K562 (cell line): ENCODE data around the gene RTN4. TPM values are rescaled to one million over a fixed set of nuclear protein-coding genes. Genes with fewer than 3 reads are reported as not detected.

Experiments
- BCL6 ChIP-seq: fragments of 250-450 bp; sonication (Bioruptor Pico); IDR thresholded peaks from 2 replicates; pipeline ENCODE4 v1.4.0; 2020
- BDP1 ChIP-seq: IDR thresholded peaks from 3 replicates; pipeline ENCODE4 v1.6.1; 2011; ENCODE audit not compliant: insufficient read length, insufficient read depth
- DMBX1 ChIP-seq: fragments of 250-450 bp; sonication (Bioruptor Pico); IDR thresholded peaks from 2 replicates; pipeline ENCODE4 v1.8.0; 2022; ENCODE audit warnings: inconsistent platforms, mild to moderate bottlenecking, moderate library complexity, borderline replicate concordance
- EHMT2 ChIP-seq: fragments of 450-650 bp; IDR thresholded peaks from 2 replicates; pipeline ENCODE4 v1.6.1; 2018; ENCODE audit warnings: antibody characterized with exemption
- FOS ChIP-seq: IDR thresholded peaks from 3 replicates; pipeline ENCODE4 v1.6.1; 2011; ENCODE audit not compliant: insufficient read length; ENCODE audit errors: extremely low read depth
- KDM4B ChIP-seq, 2 experiments: fragments of 450-650 bp in 1 of 2; sonication (generic) in 1 of 2; IDR thresholded peaks; 2 replicates each; pipeline ENCODE4 v1.6.1; 2016 to 2017; ENCODE audit warnings: borderline replicate concordance in 2 of 2, antibody characterized with exemption in 1 of 2, low read depth in 1 of 2, mild to moderate bottlenecking in 1 of 2
- LEF1 ChIP-seq: fragments of 450-650 bp; IDR thresholded peaks from 2 replicates; pipeline ENCODE4 v1.6.1; 2016; ENCODE audit warnings: mild to moderate bottlenecking
- MED1 ChIP-seq: sonication (generic); formaldehyde crosslinking; IDR thresholded peaks from 2 replicates; pipeline ENCODE4 v1.8.1; 2023; ENCODE audit warnings: missing genetic modification reagents, borderline replicate concordance
- MEIS2 ChIP-seq: fragments of 450-650 bp; IDR thresholded peaks from 2 replicates; pipeline ENCODE4 v1.6.1; 2014; ENCODE audit warnings: mild to moderate bottlenecking; ENCODE audit not compliant: partially characterized antibody
- MIER1 ChIP-seq: fragments of 450-650 bp; IDR thresholded peaks from 2 replicates; pipeline ENCODE4 v1.6.1; 2016; ENCODE audit warnings: antibody characterized with exemption, mild to moderate bottlenecking, low read depth
- MNT ChIP-seq, 2 experiments: fragments of 450-650 bp; conservative IDR thresholded peaks; 2 replicates each; pipeline ENCODE4 v1.6.1; 2017; ENCODE audit warnings: mild to moderate bottlenecking in 2 of 2, moderate library complexity in 2 of 2
- NCOR1 ChIP-seq: fragments of 450-650 bp; IDR thresholded peaks from 2 replicates; pipeline ENCODE4 v1.6.1; 2016; ENCODE audit warnings: mild to moderate bottlenecking, moderate library complexity
- NFATC3 ChIP-seq: fragments of 450-650 bp; IDR thresholded peaks from 2 replicates; pipeline ENCODE4 v1.6.1; 2017; ENCODE audit warnings: mild to moderate bottlenecking
- POLR2A ChIP-seq: fragments of 450-650 bp; conservative IDR thresholded peaks from 2 replicates; pipeline ENCODE4 v1.6.1; 2016
- POU5F1 ChIP-seq: fragments of 150-350 bp; IDR thresholded peaks from 2 replicates; pipeline ENCODE4 v1.6.1; 2014; ENCODE audit warnings: borderline replicate concordance, low read length, low read depth, mild to moderate bottlenecking; ENCODE audit not compliant: partially characterized antibody
- RBM25 ChIP-seq: fragments of 200-400 bp; formaldehyde crosslinking; IDR thresholded peaks from 2 replicates; pipeline ENCODE4 v1.6.1; 2018; ENCODE audit warnings: low read length, low read depth, moderate library complexity; ENCODE audit not compliant: severe bottlenecking
- RERE ChIP-seq: sonication (generic); formaldehyde crosslinking; IDR thresholded peaks from 2 replicates; pipeline ENCODE4 v1.8.0; 2023; ENCODE audit warnings: missing genetic modification reagents, mild to moderate bottlenecking, borderline replicate concordance
- SIN3B ChIP-seq: fragments of 450-650 bp; IDR thresholded peaks from 2 replicates; pipeline ENCODE4 v1.6.1; 2017; ENCODE audit warnings: low read depth, mild to moderate bottlenecking, moderate library complexity
- TAF9B ChIP-seq: fragments of 450-650 bp; IDR thresholded peaks from 2 replicates; pipeline ENCODE4 v1.6.1; 2018; ENCODE audit warnings: mild to moderate bottlenecking; ENCODE audit not compliant: partially characterized antibody
- YY1 ChIP-seq, 3 experiments: IDR thresholded peaks; 2 replicates each; pipeline ENCODE4 v1.6.1; 2011; ENCODE audit warnings: low read length in 2 of 3, mild to moderate bottlenecking in 2 of 3, moderate library complexity in 2 of 3, borderline replicate concordance in 1 of 3, control low read depth in 1 of 3, low read depth in 1 of 3; ENCODE audit not compliant: insufficient read depth in 3 of 3, insufficient replicate concordance in 2 of 3, control insufficient read depth in 1 of 3, insufficient read length in 1 of 3; ENCODE audit errors: extremely low read depth in 1 of 3
- ZNF124 ChIP-seq: sonication (generic); formaldehyde crosslinking; IDR thresholded peaks from 2 replicates; pipeline ENCODE4 v1.8.1; 2022; ENCODE audit warnings: missing genetic modification reagents
- ZNF445 ChIP-seq: fragments of 250-450 bp; sonication (Bioruptor Pico); IDR thresholded peaks from 2 replicates; pipeline ENCODE4 v1.4.0; 2020; ENCODE audit warnings: low read depth, mild to moderate bottlenecking, moderate library complexity
- ZNF766 ChIP-seq: fragments of 200-800 bp; sonication (Bioruptor generic); conservative IDR thresholded peaks from 2 replicates; pipeline ENCODE4 v1.6.1; 2016; ENCODE audit warnings: missing genetic modification characterization, missing compliant biosample characterization
- polyA plus RNA-seq, 8 experiments: library from polyadenylated mRNA; depleted of rRNA in 4 of 8; stranded (reverse) in 5 of 8; unstranded in 3 of 8; fragments of >200 nt; fragmentation: Nextera tagmentation in 2 of 8; fragmentation: Illumina TruSeq in 1 of 8; extraction: Ambion mirVana in 2 of 8; extraction: Trizol in 1 of 8; gene quantifications; 2 replicates each; pipeline versions ENCODE4 v1.2.1 to v1.2.3, GENCODE V29; 2011 to 2014; ENCODE audit warnings: inconsistent platforms in 1 of 8, missing spikeins in 1 of 8
- total RNA-seq, 7 experiments: library from RNA; depleted of rRNA in 6 of 7; stranded (reverse); fragments of >200 nt in 6 of 7; fragmentation: Illumina TruSeq in 2 of 7; extraction: Trizol in 2 of 7; gene quantifications; 2 replicates each; pipeline versions ENCODE4 v1.2.1 to v1.2.3, GENCODE V29; 2011 to 2021; ENCODE audit warnings: low replicate concordance in 1 of 7

Gene RTN4
- total and polyA plus RNA-seq, 9 of the 15 experiments (the other 6 are each of a cell fraction or from before 2014, with no cell fraction given), result 73.0 to 248 (median 116) TPM

GRCh38 chr2:55056024-55056521 lies 5.8 kb upstream of the RTN4 start (continued):
- TF ChIP-seq RERE (CRISPR knock-in tag) (no peak), SIN3B (no peak), FOS (no peak), RBM25 (no peak), BDP1 (no peak), NFATC3 (no peak), TAF9B (no peak), NCOR1 (no peak), MIER1 (no peak), ZNF766 (CRISPR knock-in tag) (no peak), POLR2A (no peak), LEF1 (no peak; the same call in 1 of the 2 replicates), ZNF124 (CRISPR knock-in tag) (no peak), YY1 (IDR thresholded peaks at IDR 0.05; ENCODE audit: borderline replicate concordance in 1 of 3, control insufficient read depth in 1 of 3, extremely low read depth in 1 of 3, insufficient read depth in 3 of 3, insufficient read length in 1 of 3, insufficient replicate concordance in 2 of 3, low read depth in 1 of 3, low read length in 2 of 3) (no peak), MEIS2 (peak; percentile 76), POU5F1 (no peak), EHMT2 (no peak), DMBX1 (CRISPR knock-in tag) (peak; percentile 65; the same call in 1 of the 2 replicates), ZNF445 (CRISPR knock-in tag) (no peak), MED1 (CRISPR knock-in tag) (no peak), KDM4B (IDR thresholded peaks at IDR 0.05; ENCODE audit: borderline replicate concordance in 2 of 2, low read depth in 1 of 2) (no peak), BCL6 (no peak), MNT (conservative IDR thresholded peaks at IDR 0.05) (0 out of 4 replicates have a peak, but pooled peaks of 1 of the 2 experiments have one; percentile 23)
